ENCODE data around the gene LHX6. TPM values are rescaled to one million over a fixed set of nuclear protein-coding genes. Genes with fewer than 3 reads are reported as not detected.

Gene LHX6
- total and polyA plus RNA-seq, 9 of the 15 experiments (the other 6 are each of a cell fraction or from before 2014, with no cell fraction given), result 2.8 to 16.3 (median 7.9) TPM

DNA sequence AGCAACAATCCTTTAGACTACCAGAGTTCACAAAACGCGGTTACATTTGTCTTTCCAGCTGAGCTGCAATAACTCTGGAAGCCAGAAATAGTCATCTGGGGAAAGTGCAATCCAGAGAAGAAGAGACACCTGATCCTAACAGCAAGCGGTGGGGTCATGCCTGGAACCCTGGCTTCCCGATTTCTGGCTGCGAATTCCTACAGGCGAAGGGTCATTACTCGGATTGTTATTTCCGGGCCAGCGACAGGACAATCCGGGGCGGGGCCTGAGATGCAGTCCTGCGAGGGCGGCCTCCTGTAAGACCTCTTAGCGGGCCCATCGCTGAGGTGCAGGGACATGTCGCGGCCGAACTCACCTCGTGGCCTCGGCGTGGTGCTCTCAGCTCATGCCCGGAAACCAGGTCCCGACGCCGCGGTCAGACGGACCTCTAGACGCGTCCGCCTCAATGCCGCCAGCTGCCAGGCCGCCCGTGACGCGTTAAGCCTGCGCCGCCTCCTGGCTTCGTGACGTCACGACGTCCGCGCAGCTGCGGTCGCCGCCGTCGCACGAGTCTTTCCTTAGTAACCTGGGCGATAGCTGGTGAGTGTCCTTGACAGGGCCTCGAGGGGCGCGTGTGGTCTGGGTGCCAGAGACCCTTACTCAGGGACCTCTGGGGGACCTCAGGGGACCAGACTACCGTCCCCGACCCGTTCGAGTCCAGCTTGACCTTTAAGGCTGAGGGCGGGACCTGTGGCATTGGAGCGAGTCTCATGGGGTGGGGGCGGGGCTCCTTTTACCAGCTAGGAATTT lies 35.8 kb upstream of the LHX6 start, which contains the start of the genes MRRF and RBM18 (continued):
- TF ChIP-seq EHMT2 (IDR thresholded peaks at IDR 0.05) (no peak), RCOR1 (IDR thresholded peaks at IDR 0.05; ENCODE audit: borderline replicate concordance in 1 of 2, low read depth in 2 of 2, low read length in 2 of 2) (no peak; a peak in 2 of 4 replicates), NR3C1 (CRISPR knock-in tag; IDR thresholded peaks at IDR 0.05) (0 out of 2 replicates have a peak, but pooled peaks have one; percentile 63), CHCHD3 (CRISPR knock-in tag; IDR thresholded peaks at IDR 0.05) (no peak), DACH1 (IDR thresholded peaks at IDR 0.05; ENCODE audit: partially characterized antibody) (peak; percentile 81), ZBTB7A (IDR thresholded peaks at IDR 0.05; ENCODE audit: borderline replicate concordance, control insufficient read depth, low read depth, low read length) (peak; percentile 84), FOXA3 (CRISPR knock-in tag; conservative IDR thresholded peaks at IDR 0.05 in 1 of 2, IDR thresholded peaks at IDR 0.05 in 1 of 2) (no peak; a peak in 2 of 4 replicates), MAFK (IDR thresholded peaks at IDR 0.05; ENCODE audit: low read length) (no peak), POLR2H (tag; IDR thresholded peaks at IDR 0.05; ENCODE audit: low read depth) (peak; percentile 78), ZNF124 (CRISPR knock-in tag; IDR thresholded peaks at IDR 0.05) (no peak), DMBX1 (CRISPR knock-in tag; IDR thresholded peaks at IDR 0.05; ENCODE audit: borderline replicate concordance) (no peak), RFX1 (IDR thresholded peaks at IDR 0.05) (peak; percentile 74), NRF1 (conservative IDR thresholded peaks at IDR 0.05 in 1 of 2, IDR thresholded peaks at IDR 0.05 in 1 of 2) (peak; percentile 88 to 90), KLF6 (CRISPR knock-in tag; IDR thresholded peaks at IDR 0.05; ENCODE audit: borderline replicate concordance) (no peak)
- TF ChIP-seq, protein P1, sequence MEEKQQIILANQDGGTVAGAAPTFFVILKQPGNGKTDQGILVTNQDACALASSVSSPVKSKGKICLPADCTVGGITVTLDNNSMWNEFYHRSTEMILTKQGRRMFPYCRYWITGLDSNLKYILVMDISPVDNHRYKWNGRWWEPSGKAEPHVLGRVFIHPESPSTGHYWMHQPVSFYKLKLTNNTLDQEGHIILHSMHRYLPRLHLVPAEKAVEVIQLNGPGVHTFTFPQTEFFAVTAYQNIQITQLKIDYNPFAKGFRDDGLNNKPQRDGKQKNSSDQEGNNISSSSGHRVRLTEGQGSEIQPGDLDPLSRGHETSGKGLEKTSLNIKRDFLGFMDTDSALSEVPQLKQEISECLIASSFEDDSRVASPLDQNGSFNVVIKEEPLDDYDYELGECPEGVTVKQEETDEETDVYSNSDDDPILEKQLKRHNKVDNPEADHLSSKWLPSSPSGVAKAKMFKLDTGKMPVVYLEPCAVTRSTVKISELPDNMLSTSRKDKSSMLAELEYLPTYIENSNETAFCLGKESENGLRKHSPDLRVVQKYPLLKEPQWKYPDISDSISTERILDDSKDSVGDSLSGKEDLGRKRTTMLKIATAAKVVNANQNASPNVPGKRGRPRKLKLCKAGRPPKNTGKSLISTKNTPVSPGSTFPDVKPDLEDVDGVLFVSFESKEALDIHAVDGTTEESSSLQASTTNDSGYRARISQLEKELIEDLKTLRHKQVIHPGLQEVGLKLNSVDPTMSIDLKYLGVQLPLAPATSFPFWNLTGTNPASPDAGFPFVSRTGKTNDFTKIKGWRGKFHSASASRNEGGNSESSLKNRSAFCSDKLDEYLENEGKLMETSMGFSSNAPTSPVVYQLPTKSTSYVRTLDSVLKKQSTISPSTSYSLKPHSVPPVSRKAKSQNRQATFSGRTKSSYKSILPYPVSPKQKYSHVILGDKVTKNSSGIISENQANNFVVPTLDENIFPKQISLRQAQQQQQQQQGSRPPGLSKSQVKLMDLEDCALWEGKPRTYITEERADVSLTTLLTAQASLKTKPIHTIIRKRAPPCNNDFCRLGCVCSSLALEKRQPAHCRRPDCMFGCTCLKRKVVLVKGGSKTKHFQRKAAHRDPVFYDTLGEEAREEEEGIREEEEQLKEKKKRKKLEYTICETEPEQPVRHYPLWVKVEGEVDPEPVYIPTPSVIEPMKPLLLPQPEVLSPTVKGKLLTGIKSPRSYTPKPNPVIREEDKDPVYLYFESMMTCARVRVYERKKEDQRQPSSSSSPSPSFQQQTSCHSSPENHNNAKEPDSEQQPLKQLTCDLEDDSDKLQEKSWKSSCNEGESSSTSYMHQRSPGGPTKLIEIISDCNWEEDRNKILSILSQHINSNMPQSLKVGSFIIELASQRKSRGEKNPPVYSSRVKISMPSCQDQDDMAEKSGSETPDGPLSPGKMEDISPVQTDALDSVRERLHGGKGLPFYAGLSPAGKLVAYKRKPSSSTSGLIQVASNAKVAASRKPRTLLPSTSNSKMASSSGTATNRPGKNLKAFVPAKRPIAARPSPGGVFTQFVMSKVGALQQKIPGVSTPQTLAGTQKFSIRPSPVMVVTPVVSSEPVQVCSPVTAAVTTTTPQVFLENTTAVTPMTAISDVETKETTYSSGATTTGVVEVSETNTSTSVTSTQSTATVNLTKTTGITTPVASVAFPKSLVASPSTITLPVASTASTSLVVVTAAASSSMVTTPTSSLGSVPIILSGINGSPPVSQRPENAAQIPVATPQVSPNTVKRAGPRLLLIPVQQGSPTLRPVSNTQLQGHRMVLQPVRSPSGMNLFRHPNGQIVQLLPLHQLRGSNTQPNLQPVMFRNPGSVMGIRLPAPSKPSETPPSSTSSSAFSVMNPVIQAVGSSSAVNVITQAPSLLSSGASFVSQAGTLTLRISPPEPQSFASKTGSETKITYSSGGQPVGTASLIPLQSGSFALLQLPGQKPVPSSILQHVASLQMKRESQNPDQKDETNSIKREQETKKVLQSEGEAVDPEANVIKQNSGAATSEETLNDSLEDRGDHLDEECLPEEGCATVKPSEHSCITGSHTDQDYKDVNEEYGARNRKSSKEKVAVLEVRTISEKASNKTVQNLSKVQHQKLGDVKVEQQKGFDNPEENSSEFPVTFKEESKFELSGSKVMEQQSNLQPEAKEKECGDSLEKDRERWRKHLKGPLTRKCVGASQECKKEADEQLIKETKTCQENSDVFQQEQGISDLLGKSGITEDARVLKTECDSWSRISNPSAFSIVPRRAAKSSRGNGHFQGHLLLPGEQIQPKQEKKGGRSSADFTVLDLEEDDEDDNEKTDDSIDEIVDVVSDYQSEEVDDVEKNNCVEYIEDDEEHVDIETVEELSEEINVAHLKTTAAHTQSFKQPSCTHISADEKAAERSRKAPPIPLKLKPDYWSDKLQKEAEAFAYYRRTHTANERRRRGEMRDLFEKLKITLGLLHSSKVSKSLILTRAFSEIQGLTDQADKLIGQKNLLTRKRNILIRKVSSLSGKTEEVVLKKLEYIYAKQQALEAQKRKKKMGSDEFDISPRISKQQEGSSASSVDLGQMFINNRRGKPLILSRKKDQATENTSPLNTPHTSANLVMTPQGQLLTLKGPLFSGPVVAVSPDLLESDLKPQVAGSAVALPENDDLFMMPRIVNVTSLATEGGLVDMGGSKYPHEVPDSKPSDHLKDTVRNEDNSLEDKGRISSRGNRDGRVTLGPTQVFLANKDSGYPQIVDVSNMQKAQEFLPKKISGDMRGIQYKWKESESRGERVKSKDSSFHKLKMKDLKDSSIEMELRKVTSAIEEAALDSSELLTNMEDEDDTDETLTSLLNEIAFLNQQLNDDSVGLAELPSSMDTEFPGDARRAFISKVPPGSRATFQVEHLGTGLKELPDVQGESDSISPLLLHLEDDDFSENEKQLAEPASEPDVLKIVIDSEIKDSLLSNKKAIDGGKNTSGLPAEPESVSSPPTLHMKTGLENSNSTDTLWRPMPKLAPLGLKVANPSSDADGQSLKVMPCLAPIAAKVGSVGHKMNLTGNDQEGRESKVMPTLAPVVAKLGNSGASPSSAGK (IDR thresholded peaks at IDR 0.05), result peak; percentile 97

Measured in K562 (cell line).